Measurements from ENCODE around the gene LYRM9. TPM values are rescaled to one million over a fixed set of nuclear protein-coding genes. Genes with fewer than 3 reads are reported as not detected.

Gene LYRM9
- total and polyA plus RNA-seq, 10 of the 15 experiments (the other 5 are each of a cell fraction or from before 2014, with no cell fraction given), result 1.8 to 8.3 (median 4.6) TPM

GRCh38 chr17:27905447-27906225 lies 12.5 kb upstream of the LYRM9 start:
- no peak overlapping the region for H3K9ac ChIP-seq (ENCODE audit: control insufficient read depth, insufficient read depth, low read length)
- H3K9me3 ChIP-seq (replicated peaks; ENCODE audit: control insufficient read depth, insufficient read depth, low read length), result no peaks in the 10 kb centered on the region
- intact Hi-C loops (cut with micrococcal nuclease; ENCODE audit: unreplicated experiment), result no loop called here
- no peaks in the 10 kb centered on the region for H3K36me3 ChIP-seq (ENCODE audit: control insufficient read depth in 2 of 2, insufficient read depth in 2 of 2, low read length in 1 of 2)
- RAD21 ChIA-PET (ENCODE audit: unreplicated experiment), result no interaction called here
- no peaks in the 10 kb centered on the region; the same call in 1 of the 2 replicates for H4K20me1 ChIP-seq (ENCODE audit: control insufficient read depth, insufficient read depth)
- in situ Hi-C loops (cut with MboI), result no loop called here
- no TSS peak for BruUV-seq (replicated peaks)
- POLR2A ChIA-PET, result no interaction called here
- H3K27me3 ChIP-seq (replicated peaks in 1 of 2; ENCODE audit: control insufficient read depth in 2 of 2, insufficient read depth in 2 of 2, low read length in 1 of 2), result no peaks in the 10 kb centered on the region
- H3K27ac ChIP-seq (ENCODE audit: control insufficient read depth, insufficient read depth), result no peak overlapping the region
- CTCF ChIA-PET, result interaction anchor here (1.3 kb wide), 1 partner anchor 12 kb away, joined by 3 read pairs; no protein-coding TSS in a partner anchor
- DNase-seq (ENCODE audit: low read depth, low spot score) (no peak), FAIRE-seq (no peak), ATAC-seq (no peak)
- H3K4me1 ChIP-seq (ENCODE audit: control insufficient read depth, insufficient read depth, low read length), result no peaks in the 10 kb centered on the region
- no peak overlapping the region for H2AFZ ChIP-seq (ENCODE audit: control insufficient read depth, low read depth, low read length)
- 25% methylated on average over 9 of the region's 9 CpGs for WGBS (ENCODE audit: insufficient coverage, insufficient replicate concordance, low lambda C conversion rate, missing lambda C conversion rate)
- no peak overlapping the region for H3K4me3 ChIP-seq
- SMC1A ChIA-PET (ENCODE audit: uncharacterized antibody, unreplicated experiment), result no interaction called here
- H3K4me2 ChIP-seq (ENCODE audit: control insufficient read depth, insufficient read depth), result no peak overlapping the region
- no peaks in the 10 kb centered on the region for H3K79me2 ChIP-seq (ENCODE audit: control insufficient read depth, insufficient read depth, low read length)
- TF ChIP-seq CHD2 (IDR thresholded peaks at IDR 0.05; ENCODE audit: borderline replicate concordance, low read depth, low read length) (no peak), NFYA (IDR thresholded peaks at IDR 0.05; ENCODE audit: borderline replicate concordance, low read depth, low read length) (no peak), TCF7 (IDR thresholded peaks at IDR 0.05; ENCODE audit: borderline replicate concordance) (no peak), REST (IDR thresholded peaks at IDR 0.05; ENCODE audit: low read depth, low read length) (no peak), SUZ12 (IDR thresholded peaks at IDR 0.05; ENCODE audit: unreplicated experiment) (no peak), CUX1 (IDR thresholded peaks at IDR 0.05; ENCODE audit: insufficient replicate concordance, low read depth, low read length) (no peak)
- TF ChIP-seq, protein P1, sequence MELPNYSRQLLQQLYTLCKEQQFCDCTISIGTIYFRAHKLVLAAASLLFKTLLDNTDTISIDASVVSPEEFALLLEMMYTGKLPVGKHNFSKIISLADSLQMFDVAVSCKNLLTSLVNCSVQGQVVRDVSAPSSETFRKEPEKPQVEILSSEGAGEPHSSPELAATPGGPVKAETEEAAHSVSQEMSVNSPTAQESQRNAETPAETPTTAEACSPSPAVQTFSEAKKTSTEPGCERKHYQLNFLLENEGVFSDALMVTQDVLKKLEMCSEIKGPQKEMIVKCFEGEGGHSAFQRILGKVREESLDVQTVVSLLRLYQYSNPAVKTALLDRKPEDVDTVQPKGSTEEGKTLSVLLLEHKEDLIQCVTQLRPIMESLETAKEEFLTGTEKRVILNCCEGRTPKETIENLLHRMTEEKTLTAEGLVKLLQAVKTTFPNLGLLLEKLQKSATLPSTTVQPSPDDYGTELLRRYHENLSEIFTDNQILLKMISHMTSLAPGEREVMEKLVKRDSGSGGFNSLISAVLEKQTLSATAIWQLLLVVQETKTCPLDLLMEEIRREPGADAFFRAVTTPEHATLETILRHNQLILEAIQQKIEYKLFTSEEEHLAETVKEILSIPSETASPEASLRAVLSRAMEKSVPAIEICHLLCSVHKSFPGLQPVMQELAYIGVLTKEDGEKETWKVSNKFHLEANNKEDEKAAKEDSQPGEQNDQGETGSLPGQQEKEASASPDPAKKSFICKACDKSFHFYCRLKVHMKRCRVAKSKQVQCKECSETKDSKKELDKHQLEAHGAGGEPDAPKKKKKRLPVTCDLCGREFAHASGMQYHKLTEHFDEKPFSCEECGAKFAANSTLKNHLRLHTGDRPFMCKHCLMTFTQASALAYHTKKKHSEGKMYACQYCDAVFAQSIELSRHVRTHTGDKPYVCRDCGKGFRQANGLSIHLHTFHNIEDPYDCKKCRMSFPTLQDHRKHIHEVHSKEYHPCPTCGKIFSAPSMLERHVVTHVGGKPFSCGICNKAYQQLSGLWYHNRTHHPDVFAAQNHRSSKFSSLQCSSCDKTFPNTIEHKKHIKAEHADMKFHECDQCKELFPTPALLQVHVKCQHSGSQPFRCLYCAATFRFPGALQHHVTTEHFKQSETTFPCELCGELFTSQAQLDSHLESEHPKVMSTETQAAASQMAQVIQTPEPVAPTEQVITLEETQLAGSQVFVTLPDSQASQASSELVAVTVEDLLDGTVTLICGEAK (IDR thresholded peaks at IDR 0.05; ENCODE audit: borderline replicate concordance), result no peak
- TF ChIP-seq, protein P2, sequence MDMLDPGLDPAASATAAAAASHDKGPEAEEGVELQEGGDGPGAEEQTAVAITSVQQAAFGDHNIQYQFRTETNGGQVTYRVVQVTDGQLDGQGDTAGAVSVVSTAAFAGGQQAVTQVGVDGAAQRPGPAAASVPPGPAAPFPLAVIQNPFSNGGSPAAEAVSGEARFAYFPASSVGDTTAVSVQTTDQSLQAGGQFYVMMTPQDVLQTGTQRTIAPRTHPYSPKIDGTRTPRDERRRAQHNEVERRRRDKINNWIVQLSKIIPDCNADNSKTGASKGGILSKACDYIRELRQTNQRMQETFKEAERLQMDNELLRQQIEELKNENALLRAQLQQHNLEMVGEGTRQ (IDR thresholded peaks at IDR 0.05; ENCODE audit: borderline replicate concordance, low read depth, low read length), result no peak

Data from GM12878 (cell line).